Astrocyte (in vitro differentiated cells and primary cell): ENCODE data around the gene SHB. TPM values are rescaled to one million over a fixed set of nuclear protein-coding genes. Genes with fewer than 3 reads are reported as not detected.

Experiments used
- DNase-seq: peaks from one replicate; pipeline ENCODE4 v3.0.0-alpha.2; 2010; ENCODE audit warnings: low read depth
- FAIRE-seq: peaks from 2 replicates; lab custom pipeline; 2011; peaks lifted over from hg19 to GRCh38; lab: Jason Lieb, UNC
- H2AFZ ChIP-seq: 2 replicates; pipeline ENCODE4 v1.6.0; 2012; ENCODE audit warnings: low read depth, low read length, inconsistent platforms
- H3K27ac ChIP-seq: 2 replicates; pipeline ENCODE4 v1.5.1; 2011; ENCODE audit warnings: low read depth, low read length, inconsistent platforms
- H3K27me3 ChIP-seq: 2 replicates; pipeline ENCODE4 v1.6.0; 2011; ENCODE audit warnings: low read length, inconsistent platforms; ENCODE audit not compliant: insufficient read depth
- H3K36me3 ChIP-seq: 2 replicates; pipeline ENCODE4 v1.5.1; 2011; ENCODE audit warnings: low read length, inconsistent platforms; ENCODE audit not compliant: insufficient read depth
- H3K4me1 ChIP-seq: 2 replicates; pipeline ENCODE4 v1.5.1; 2011; ENCODE audit warnings: low read length, inconsistent platforms; ENCODE audit not compliant: insufficient read depth
- H3K4me2 ChIP-seq: 2 replicates; pipeline ENCODE4 v1.6.0; 2012; ENCODE audit warnings: low read length, inconsistent platforms
- H3K4me3 ChIP-seq: 2 replicates; pipeline ENCODE4 v1.5.1; 2011; ENCODE audit warnings: low read depth, mild to moderate bottlenecking, low read length, inconsistent platforms; ENCODE audit not compliant: insufficient read depth
- H3K79me2 ChIP-seq: 2 replicates; pipeline ENCODE4 v1.6.0; 2012; ENCODE audit warnings: mild to moderate bottlenecking, low read length, inconsistent platforms; ENCODE audit not compliant: insufficient read depth
- H3K9ac ChIP-seq: 2 replicates; pipeline ENCODE4 v1.6.0; 2012; ENCODE audit warnings: mild to moderate bottlenecking, low read length, inconsistent platforms
- H3K9me3 ChIP-seq: 2 replicates; pipeline ENCODE4 v1.5.1; 2012; ENCODE audit warnings: low read depth, mild to moderate bottlenecking, low read length, inconsistent platforms; ENCODE audit not compliant: insufficient read depth
- H4K20me1 ChIP-seq: 2 replicates; pipeline ENCODE4 v1.6.0; 2012; ENCODE audit warnings: low read length, inconsistent platforms; ENCODE audit not compliant: insufficient read depth
- H3K27ac Mint-ChIP-seq: one replicate; pipeline ENCODE4 v1.8.0; 2021; ENCODE audit warnings: mild to moderate bottlenecking, mixed read lengths; ENCODE audit not compliant: unreplicated experiment
- H3K27me3 Mint-ChIP-seq: one replicate; pipeline ENCODE4 v1.8.0; 2021; ENCODE audit warnings: low read depth, mixed read lengths; ENCODE audit not compliant: unreplicated experiment
- H3K36me3 Mint-ChIP-seq: one replicate; pipeline ENCODE4 v1.8.0; 2021; ENCODE audit warnings: low read depth, mixed read lengths; ENCODE audit not compliant: unreplicated experiment
- H3K4me1 Mint-ChIP-seq: one replicate; pipeline ENCODE4 v1.8.0; 2021; ENCODE audit warnings: low read depth, mixed read lengths; ENCODE audit not compliant: unreplicated experiment
- H3K4me3 Mint-ChIP-seq: one replicate; pipeline ENCODE4 v1.8.0; 2021; ENCODE audit warnings: mild to moderate bottlenecking, moderate library complexity, mixed read lengths; ENCODE audit not compliant: unreplicated experiment
- H3K9me3 Mint-ChIP-seq: one replicate; pipeline ENCODE4 v1.8.0; 2021; ENCODE audit warnings: mild to moderate bottlenecking, mixed read lengths; ENCODE audit not compliant: unreplicated experiment
- CTCF ChIP-seq: IDR thresholded peaks from 2 replicates; pipeline ENCODE4 v1.5.1; 2011; ENCODE audit warnings: low read depth, mild to moderate bottlenecking, inconsistent platforms, low read length, moderate library complexity; ENCODE audit not compliant: insufficient read depth
- EZH2 ChIP-seq: IDR thresholded peaks from 2 replicates; pipeline ENCODE4 v1.6.1; 2012; ENCODE audit warnings: mild to moderate bottlenecking, low read length, inconsistent platforms; ENCODE audit not compliant: insufficient read depth
- total RNA-seq: library from RNA; stranded (reverse); gene quantifications from 2 replicates; pipeline ENCODE4 v1.2.1, GENCODE V29; 2021

SHB gene
- total RNA-seq, 1 donor from 2014 or later, result 53.4 TPM

- H3K9me3 Mint-ChIP-seq, result peaks cover 3% of the 10 kb centered on the region
- Histone ChIP-seq H3K4me2 (peak overlapping the region; percentile 71), H3K4me1 (peaks cover 73% of the 10 kb centered on the region), H3K9me3 (no peaks in the 10 kb centered on the region), H2AFZ (no peak overlapping the region), H3K4me3 (no peak overlapping the region), H4K20me1 (no peaks in the 10 kb centered on the region), H3K79me2 (peaks cover 87% of the 10 kb centered on the region), H3K9ac (peak overlapping the region; percentile 84), H3K27me3 (no peaks in the 10 kb centered on the region), H3K36me3 (peaks cover 5% of the 10 kb centered on the region), H3K27ac (peak overlapping the region; percentile 95)
- peak overlapping the region; percentile 43 for H3K4me3 Mint-ChIP-seq
- TF ChIP-seq CTCF (no peak), EZH2 (no peak)
- DNase-seq (no peak), FAIRE-seq (no peak)
- H3K27ac Mint-ChIP-seq, result peak overlapping the region; percentile 99
- H3K36me3 Mint-ChIP-seq, result peaks cover 21% of the 10 kb centered on the region
- no peaks in the 10 kb centered on the region for H3K27me3 Mint-ChIP-seq
- H3K4me1 Mint-ChIP-seq, result peaks cover 72% of the 10 kb centered on the region
Measured at GRCh38 chr9:38015906-38016305, 53.1 kb downstream of the SHB start.

DNA sequence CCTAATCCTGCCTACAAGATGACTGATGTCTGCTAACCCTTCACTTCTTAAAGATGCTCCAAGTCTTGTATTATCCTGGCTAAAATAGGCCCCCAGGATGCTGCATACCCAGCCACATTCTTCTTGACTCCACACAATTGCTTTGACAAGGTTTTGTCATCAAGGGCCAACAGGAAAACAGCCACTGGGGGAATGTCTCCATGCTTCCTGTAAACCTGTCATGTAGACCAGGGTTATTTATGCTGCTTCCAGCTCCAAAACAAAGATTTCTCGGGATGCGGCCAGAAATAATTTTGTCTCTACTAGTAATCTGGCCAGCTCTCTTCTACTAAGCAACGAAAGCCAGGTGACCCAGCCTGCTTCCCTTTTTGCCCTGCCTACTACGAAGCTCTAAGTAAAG lies 53.8 kb downstream of the SHB start:
- Mint-ChIP-seq H3K27me3 (no peaks in the 10 kb centered on the region), H3K27ac (peak overlapping the region; percentile 99), H3K9me3 (peaks cover 3% of the 10 kb centered on the region), H3K36me3 (peaks cover 25% of the 10 kb centered on the region), H3K4me3 (peak overlapping the region; percentile 27), H3K4me1 (peaks cover 68% of the 10 kb centered on the region)
- H3K27me3 ChIP-seq, result no peaks in the 10 kb centered on the region
- FAIRE-seq (no peak), DNase-seq (no peak)
- peak overlapping the region; percentile 84 for H3K9ac ChIP-seq
- H3K36me3 ChIP-seq, result peaks cover 5% of the 10 kb centered on the region
- H3K4me2 ChIP-seq, result no peak overlapping the region
- peaks cover 87% of the 10 kb centered on the region for H3K79me2 ChIP-seq
- no peak overlapping the region for H3K4me3 ChIP-seq
- H4K20me1 ChIP-seq, result peaks cover 4% of the 10 kb centered on the region
- H3K9me3 ChIP-seq, result no peaks in the 10 kb centered on the region
- H3K27ac ChIP-seq, result peak overlapping the region; percentile 95
- H2AFZ ChIP-seq, result no peak overlapping the region
- H3K4me1 ChIP-seq, result peaks cover 70% of the 10 kb centered on the region
- TF ChIP-seq EZH2, result no peak
- TF ChIP-seq CTCF, result no peak

- FAIRE-seq, result no peak
- DNase-seq, result no peak
- Histone ChIP-seq H3K4me1 (peaks cover 67% of the 10 kb centered on the region), H3K9me3 (no peaks in the 10 kb centered on the region), H3K27me3 (no peaks in the 10 kb centered on the region), H3K4me3 (no peak overlapping the region), H3K4me2 (no peak overlapping the region), H2AFZ (no peak overlapping the region), H3K79me2 (peaks cover 92% of the 10 kb centered on the region), H4K20me1 (peaks cover 10% of the 10 kb centered on the region), H3K27ac (no peak overlapping the region), H3K36me3 (peaks cover 5% of the 10 kb centered on the region), H3K9ac (no peak overlapping the region)
- Mint-ChIP-seq H3K27me3 (no peaks in the 10 kb centered on the region), H3K27ac (peak overlapping the region; percentile 47), H3K4me1 (peaks cover 62% of the 10 kb centered on the region), H3K36me3 (peaks cover 26% of the 10 kb centered on the region), H3K4me3 (no peak overlapping the region), H3K9me3 (peaks cover 3% of the 10 kb centered on the region)
- TF ChIP-seq CTCF (no peak), EZH2 (no peak)
Measured at GRCh38 chr9:38012767-38013450, 56.1 kb downstream of the SHB start.
